ENCODE data around the gene SDHD. TPM values are rescaled to one million over a fixed set of nuclear protein-coding genes. Genes with fewer than 3 reads are reported as not detected.
"Not testable (repeated sequence)": the region's sequence is repeated elsewhere in the genome, so short reads cannot be mapped to it uniquely, and the experiment has no call there.

Gene SDHD
- total RNA-seq, 2 donors from 2014 or later = 57.6 to 64.8 TPM

GRCh38 chr11:112087212-112087611 lies 539 bp downstream of the SDHD start:
- Histone ChIP-seq H3K27ac (ENCODE audit: low read depth, low read length) (no peak overlapping the region), H3K36me3 (ENCODE audit: control insufficient read depth, insufficient read depth, low read length) (peaks cover 73% of the 10 kb centered on the region), H3K9me3 (ENCODE audit: control insufficient read depth, low read length) (no peaks in the 10 kb centered on the region), H3K27me3 (ENCODE audit: control insufficient read depth, insufficient read depth, low read length, poor library complexity, severe bottlenecking) (no peaks in the 10 kb centered on the region), H3K9ac (ENCODE audit: extremely low read depth, low read length, poor library complexity, severe bottlenecking) (peak overlapping the region; percentile 79), H3K4me1 (ENCODE audit: control insufficient read depth, insufficient read depth, low read length) (no peaks in the 10 kb centered on the region), H3K4me3 (ENCODE audit: low read length) (peak overlapping the region; percentile 97)
- no peaks in the 10 kb centered on the region for H3K9me3 Mint-ChIP-seq
- no peaks in the 10 kb centered on the region for H3K27me3 Mint-ChIP-seq (ENCODE audit: insufficient read depth)
- peaks cover 20% of the 10 kb centered on the region for H3K4me1 Mint-ChIP-seq
- DNase-seq = no peak
- peak overlapping the region; percentile 99 for H3K4me3 Mint-ChIP-seq
- TF ChIP-seq CTCF (conservative IDR thresholded peaks at IDR 0.05) = no peak
- H3K36me3 Mint-ChIP-seq (ENCODE audit: low read depth) = peaks cover 72% of the 10 kb centered on the region
- peak overlapping the region; percentile 97 for H3K27ac Mint-ChIP-seq
- WGBS, 2 experiments (ENCODE audit: insufficient coverage in 1 of 2, insufficient read length in 1 of 2) = 19 to 33% methylated on average over 7 to 10 of the region's 10 CpGs

- H3K4me1 Mint-ChIP-seq; H3K27me3 ChIP-seq (ENCODE audit: control insufficient read depth, insufficient read depth, low read length, poor library complexity, severe bottlenecking); H3K4me3 Mint-ChIP-seq; DNase-seq; H3K4me1 ChIP-seq (ENCODE audit: control insufficient read depth, insufficient read depth, low read length); H3K27ac ChIP-seq (ENCODE audit: low read depth, low read length); H3K27ac Mint-ChIP-seq; H3K9me3 Mint-ChIP-seq; H3K27me3 Mint-ChIP-seq (ENCODE audit: insufficient read depth); H3K9me3 ChIP-seq (ENCODE audit: control insufficient read depth, low read length); H3K4me3 ChIP-seq (ENCODE audit: low read length); H3K9ac ChIP-seq (ENCODE audit: extremely low read depth, low read length, poor library complexity, severe bottlenecking): not testable (repeated sequence)
- peaks cover 35% of the 10 kb centered on the region for H3K36me3 ChIP-seq (ENCODE audit: control insufficient read depth, insufficient read depth, low read length)
- peaks cover 39% of the 10 kb centered on the region for H3K36me3 Mint-ChIP-seq (ENCODE audit: low read depth)
- WGBS, 2 experiments (ENCODE audit: insufficient coverage in 1 of 2, insufficient read length in 1 of 2) = 93% methylated on average over 1 of the region's 2 CpGs; no CpG with 5 or more reads in 1 of the 2 experiments
Observed at GRCh38 chr11:112095302-112095701, 8.6 kb downstream of the SDHD start.

GRCh38 chr11:112096194-112096593 lies 9.5 kb downstream of the SDHD start:
- H3K9ac ChIP-seq (ENCODE audit: extremely low read depth, low read length, poor library complexity, severe bottlenecking) = no peak overlapping the region
- H3K36me3 Mint-ChIP-seq (ENCODE audit: low read depth) = peaks cover 31% of the 10 kb centered on the region
- no peak overlapping the region for H3K27ac Mint-ChIP-seq
- no peaks in the 10 kb centered on the region for H3K27me3 Mint-ChIP-seq (ENCODE audit: insufficient read depth)
- H3K4me3 Mint-ChIP-seq = no peak overlapping the region
- no peaks in the 10 kb centered on the region for H3K4me1 Mint-ChIP-seq
- H3K4me3 ChIP-seq (ENCODE audit: low read length) = no peak overlapping the region
- no peak overlapping the region for H3K27ac ChIP-seq (ENCODE audit: low read depth, low read length)
- peaks cover 26% of the 10 kb centered on the region for H3K36me3 ChIP-seq (ENCODE audit: control insufficient read depth, insufficient read depth, low read length)
- TF ChIP-seq CTCF (conservative IDR thresholded peaks at IDR 0.05) = no peak
- no peak for DNase-seq
- H3K4me1 ChIP-seq (ENCODE audit: control insufficient read depth, insufficient read depth, low read length) = no peaks in the 10 kb centered on the region
- H3K27me3 ChIP-seq (ENCODE audit: control insufficient read depth, insufficient read depth, low read length, poor library complexity, severe bottlenecking) = no peaks in the 10 kb centered on the region
- H3K9me3 Mint-ChIP-seq = no peaks in the 10 kb centered on the region
- no peaks in the 10 kb centered on the region for H3K9me3 ChIP-seq (ENCODE audit: control insufficient read depth, low read length)

All from endodermal cell (in vitro differentiated cells).